Activated naive CD4-positive, alpha-beta T cell treated with anti-CD3 and anti-CD28 coated beads, Interleukin-2, amount 50 U/mL, for 16 hours (primary cell): Measurements from ENCODE around the gene ARHGEF26.
A peak's percentile ranks its signal among the peaks of the same experiment; 100 is the strongest.
"Not testable (repeated sequence)": the region's sequence is repeated elsewhere in the genome, so short reads cannot be mapped to it uniquely, and the experiment has no call there.

Experiments used
- DNase-seq: peaks from one replicate; pipeline ENCODE4 v3.0.0-alpha.2; 2020

Gene ARHGEF26, protein sequence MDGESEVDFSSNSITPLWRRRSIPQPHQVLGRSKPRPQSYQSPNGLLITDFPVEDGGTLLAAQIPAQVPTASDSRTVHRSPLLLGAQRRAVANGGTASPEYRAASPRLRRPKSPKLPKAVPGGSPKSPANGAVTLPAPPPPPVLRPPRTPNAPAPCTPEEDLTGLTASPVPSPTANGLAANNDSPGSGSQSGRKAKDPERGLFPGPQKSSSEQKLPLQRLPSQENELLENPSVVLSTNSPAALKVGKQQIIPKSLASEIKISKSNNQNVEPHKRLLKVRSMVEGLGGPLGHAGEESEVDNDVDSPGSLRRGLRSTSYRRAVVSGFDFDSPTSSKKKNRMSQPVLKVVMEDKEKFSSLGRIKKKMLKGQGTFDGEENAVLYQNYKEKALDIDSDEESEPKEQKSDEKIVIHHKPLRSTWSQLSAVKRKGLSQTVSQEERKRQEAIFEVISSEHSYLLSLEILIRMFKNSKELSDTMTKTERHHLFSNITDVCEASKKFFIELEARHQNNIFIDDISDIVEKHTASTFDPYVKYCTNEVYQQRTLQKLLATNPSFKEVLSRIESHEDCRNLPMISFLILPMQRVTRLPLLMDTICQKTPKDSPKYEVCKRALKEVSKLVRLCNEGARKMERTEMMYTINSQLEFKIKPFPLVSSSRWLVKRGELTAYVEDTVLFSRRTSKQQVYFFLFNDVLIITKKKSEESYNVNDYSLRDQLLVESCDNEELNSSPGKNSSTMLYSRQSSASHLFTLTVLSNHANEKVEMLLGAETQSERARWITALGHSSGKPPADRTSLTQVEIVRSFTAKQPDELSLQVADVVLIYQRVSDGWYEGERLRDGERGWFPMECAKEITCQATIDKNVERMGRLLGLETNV

DNA sequence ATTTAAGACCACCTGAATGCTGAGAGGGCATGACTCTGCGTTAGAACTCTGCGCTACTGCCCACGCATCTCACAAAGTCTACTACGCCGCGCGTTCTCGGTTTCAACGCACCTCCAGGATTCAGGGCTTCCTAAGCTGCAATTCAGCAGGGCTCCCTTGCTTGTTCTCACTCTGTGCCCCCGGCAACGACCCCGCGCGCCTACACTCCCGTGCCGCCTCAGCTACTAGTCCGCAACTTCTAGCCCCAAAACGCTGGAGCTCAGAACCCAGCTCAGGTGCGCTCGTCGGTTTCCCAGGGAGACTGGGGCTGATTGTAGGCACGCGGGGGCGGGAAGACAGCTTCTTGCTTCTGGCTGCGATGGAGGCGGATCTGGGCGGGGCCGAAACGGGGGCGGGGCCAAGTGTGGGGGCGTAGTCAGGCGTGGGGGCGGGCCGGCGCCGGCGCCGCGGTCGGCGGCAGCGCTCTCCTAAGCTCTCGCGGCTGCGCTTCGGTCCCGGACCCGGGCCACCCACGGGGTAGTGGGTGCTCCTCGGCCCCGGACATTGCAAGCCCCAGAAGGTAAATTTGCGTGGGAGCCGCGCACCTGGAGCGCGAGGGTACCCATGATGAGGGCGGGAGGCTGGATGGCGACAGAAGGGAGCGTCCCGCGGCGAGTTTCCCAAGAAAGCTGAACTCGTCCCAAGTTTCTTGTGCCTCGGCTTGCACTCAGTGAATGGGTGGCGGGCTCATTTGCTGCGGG is at the start of gene ARHGEF26:
TSS of gene ARHGEF26 (plus strand) at position 430 of the 740 bp plus-strand sequence. CDS start 603 bp downstream, outside the sequence.
- peak; percentile 65 for DNase-seq

DNA sequence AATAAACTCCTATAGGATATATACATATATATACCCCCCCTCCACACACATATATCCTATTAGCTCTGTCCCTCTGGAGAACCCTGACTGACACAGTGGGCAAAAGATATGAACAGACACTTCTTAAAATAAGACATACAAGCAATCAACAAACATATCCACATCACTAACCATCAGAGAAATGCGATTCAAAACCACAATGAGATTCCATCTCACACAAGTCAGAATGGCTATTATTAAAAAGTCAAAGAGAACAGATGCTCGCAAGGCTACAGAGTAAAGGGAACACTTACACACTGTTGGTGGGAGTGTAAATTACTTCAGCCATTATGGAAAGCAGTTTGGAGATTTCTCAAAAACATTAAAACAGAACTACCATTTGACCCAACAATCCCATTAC is 46.2 kb upstream of the ARHGEF26 start:
- DNase-seq, result no peak

DNA sequence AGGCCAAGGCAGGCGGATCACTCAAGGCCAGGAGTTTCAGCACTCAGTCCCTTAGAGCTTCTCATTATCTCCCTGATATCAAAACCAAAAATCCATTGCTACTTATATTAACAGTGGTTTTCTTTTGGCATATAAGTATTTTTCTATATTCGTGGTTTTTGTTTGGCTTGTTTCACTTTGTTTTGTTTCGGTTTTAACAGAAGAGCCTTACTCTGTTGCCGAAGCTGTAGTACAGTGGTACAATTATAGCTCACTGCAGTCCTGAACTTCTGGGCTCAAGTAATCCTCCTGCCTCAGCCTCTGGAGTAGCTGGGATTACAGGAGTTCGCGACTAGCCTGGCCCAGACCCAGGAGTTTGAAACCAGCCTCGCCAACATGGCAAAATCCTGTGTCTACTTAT is 42.5 kb upstream of the ARHGEF26 start:
- DNase-seq, result no peak

DNA sequence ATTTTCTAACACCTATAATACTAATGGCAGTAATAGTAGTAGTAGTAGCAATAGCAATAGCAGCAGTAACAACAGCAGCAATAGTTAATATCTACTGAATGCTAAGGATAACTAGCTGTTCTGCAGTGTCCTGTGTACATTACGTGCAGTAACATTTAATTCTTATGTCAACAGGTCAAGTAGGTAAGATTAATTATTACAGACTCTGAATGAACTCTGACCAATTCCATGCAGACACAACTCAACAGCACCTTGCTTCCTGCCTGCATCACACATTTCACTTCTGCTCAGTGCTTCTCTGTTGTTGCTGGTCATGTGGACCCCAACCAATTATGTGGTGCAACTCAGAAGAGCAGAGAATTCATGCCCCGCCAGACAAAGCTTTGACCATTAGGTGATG is 39.9 kb upstream of the ARHGEF26 start:
- DNase-seq, result no peak

DNA sequence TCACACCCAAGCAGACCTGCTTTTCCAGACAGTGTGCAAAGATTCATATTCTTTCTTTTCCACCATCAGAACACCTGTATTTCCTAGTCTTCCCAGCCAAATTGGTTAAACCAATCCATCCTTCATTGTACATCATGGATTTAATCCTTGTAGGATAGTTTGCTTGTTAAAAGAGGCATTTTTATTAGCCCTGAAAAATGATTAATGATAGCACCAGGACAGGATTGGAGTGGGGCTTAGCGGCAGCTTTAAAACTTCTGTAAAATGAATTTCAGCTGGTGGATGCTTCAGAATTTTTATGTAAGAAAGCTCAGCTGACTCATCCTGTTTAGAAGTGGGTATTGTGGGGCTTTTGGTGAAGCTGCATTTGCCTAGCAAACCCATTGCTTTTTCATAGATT is 36.1 kb upstream of the ARHGEF26 start:
- no peak for DNase-seq

DNA sequence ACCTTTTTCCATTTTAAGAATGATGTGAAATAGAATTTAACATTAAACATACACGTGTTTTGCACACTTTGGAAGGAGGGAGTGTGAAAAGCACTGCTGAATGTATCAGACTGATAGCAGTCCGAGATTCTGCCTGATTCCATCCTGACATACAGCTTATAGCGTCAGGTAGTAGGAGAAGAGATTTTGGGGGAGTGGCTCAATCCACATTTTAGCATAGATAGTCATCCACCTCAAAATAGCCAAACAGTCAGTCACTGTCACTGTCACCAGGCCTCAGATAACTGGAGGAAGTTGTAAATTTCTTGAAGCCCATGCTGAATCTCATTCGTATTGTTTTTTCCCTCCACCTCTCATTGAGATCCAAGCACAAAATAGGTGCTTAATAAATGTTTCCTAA is 35.4 kb upstream of the ARHGEF26 start:
- DNase-seq, result no peak

DNA sequence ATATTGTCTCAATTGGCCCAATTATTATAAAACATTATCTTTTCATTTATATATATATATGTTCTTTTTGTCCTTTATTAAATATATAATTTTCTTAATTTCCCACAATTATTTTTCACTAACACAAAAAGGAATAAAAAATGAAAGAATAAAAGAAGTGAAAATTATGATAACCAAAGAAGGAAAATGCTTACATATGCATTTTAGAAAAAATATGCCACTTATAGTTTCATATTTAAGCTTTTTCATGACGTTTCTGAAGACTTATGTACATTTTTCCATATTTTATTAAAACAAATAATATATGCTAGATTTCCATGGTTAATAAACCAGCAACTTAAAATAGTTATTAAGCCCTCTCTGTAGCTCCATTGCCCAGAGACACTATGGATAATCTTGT is 34.9 kb upstream of the ARHGEF26 start:
- DNase-seq, result no peak

DNA sequence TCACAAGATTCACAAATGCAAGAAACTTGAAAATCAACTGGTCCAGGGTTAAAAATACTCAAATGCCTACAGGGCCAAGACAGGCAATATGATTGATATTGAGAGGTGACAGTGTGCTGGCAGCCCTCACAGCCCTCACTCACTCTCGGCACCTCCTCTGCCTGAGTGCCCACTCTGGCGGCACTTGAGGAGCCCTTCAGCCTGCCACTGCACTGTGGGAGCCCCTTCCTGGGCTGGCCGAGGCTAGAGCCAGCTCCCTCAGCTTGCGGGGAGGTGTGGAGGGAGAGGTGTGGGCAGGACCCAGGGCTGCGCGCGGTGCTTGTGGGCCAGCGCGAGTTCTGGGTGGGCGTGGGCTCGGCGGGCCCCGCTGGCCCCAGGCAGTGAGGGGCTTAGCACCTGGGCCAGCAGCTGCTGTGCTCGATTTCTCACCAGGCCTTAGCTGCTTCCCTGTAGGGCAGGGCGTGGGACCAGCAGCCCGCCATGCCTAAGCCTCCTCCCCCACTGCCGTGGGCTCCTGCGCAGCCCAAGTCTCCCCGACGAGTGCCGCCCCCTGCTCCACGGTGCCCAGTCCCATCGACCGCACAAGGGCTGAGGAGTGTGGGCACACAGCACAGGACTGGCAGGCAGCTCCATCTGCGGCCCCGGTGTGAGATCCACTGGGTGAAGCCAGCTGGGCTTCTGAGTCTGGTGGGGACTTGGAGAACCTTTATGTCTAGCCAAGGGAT is 33.3 kb upstream of the ARHGEF26 start:
- not testable (repeated sequence) for DNase-seq

DNA sequence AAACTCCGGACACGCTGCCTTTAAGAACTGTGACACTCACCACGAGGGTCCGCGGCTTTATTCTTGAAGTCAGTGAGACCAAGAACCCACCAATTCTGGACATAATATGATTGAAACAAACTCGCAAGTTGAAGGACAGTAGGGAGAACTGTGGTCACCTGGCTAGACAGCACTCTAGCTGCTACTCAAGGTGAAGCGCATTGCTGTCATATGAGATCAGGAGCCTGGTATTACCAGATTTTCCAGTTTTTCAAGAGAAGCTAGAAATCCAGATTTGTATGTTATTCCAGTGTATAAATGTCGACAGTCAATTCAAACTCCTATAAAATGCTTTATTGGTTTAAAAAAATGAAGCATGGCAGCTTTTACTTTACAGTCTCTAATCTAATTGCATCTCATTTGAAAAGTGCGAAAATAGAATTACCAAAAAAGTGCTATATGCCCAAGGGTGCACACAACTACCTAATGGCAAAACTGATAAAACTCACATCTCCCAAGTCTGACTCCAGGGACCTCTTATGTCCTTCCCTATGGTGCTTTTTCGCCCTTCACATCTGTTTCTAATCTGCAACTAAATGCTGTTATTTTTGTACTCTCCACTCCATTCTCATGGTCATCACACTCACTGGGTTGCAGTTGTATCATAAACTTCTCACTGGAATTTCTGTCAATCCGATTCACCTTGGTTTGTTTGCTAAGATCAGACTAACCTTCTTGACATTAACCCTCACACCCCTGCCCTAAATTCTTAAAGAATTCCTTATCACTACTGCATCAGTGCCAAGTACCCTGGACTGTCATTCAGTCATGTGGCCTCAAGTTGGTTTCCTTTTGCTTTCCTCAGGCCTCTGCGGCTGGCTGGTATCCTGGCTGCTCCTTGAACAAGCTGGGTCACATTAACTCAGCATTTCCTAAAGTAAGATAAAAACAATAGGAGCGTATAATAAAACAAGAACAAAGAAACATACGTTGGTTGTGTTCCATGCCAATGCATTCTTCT is 31.5 kb upstream of the ARHGEF26 start:
- no peak for DNase-seq

DNA sequence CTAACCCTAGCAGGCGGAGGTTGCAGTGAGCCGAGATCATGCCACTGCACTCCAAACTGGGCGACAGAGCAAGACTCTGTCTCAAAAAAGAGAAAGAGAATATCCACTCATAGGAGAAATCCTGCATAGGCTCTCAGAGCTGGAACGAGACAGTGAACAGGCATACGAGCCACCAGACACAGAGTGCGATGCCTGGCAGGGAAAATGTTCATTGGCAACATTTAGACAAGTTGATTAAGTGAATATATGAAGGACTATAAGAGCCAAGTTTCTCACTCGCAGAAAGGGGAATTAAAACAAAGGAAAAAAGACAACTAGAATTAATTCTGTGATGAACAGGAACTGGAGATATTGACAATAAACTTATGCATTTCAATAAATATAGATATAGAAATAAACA is 27.1 kb upstream of the ARHGEF26 start:
- no peak for DNase-seq

DNA sequence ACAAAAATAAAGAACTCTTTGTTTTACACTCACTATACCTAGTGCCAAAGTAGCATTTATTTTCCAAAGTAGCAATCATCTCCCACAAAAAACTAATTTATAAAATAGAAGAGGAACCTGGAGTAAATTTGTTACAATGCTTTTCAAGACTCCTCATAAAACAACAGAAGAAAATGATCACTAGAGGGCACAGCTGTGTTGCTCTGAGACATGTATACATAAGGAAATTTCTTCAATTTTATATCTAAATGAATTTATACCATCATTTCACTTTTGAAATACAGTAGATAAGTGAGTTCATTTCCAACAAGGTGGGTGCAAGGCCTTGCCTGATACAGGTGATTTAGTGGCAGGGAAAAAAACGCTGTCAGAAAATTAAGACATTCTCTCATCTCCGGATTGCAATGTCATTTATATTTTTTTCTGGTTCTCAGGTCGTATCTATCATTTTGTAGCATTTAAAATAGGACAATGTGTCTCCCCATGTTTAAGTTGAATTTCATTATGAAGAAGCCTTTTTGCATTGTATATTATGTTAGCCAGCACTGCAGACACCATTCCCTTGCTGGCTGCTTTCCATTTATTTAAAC is 25.3 kb upstream of the ARHGEF26 start:
- no peak for DNase-seq

DNA sequence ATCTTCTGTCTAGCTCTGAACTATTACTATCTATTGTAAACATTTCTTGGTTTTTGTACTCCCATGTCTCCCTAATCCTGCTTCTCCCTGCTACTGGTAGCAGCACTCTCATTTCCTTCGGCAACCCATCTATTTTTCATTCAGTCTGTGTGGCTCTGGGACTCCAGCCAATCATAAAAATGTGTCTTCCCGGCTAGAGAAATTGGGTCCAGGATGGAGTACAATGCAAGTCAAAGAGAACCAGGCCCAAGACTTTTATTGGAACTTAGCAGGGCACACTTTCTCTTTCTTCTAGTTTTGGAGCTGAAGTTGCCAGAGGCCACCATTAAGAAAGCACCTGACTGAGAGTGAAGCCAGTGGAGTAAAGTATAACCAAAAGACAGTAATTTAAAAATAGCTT is 22.8 kb upstream of the ARHGEF26 start:
- DNase-seq, result no peak

DNA sequence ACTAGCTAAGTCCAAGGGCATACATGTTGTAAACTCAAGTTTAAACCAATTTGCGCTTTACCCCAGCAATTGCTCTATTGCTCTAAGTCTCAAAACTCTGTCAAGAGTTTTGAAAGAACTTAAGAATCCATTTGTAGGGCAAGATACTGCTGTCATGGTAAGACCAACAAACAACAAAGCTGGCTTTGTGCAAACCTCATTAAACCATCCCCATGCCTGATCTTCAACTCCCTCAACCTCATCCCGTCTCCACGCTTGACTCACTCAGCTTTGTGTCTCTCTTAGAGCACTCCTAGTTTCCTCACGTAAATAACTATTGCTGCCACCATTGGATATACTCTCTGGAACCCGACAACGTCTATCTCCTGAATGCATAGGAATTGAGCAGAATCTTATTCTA is 20.6 kb upstream of the ARHGEF26 start:
- DNase-seq, result no peak

DNA sequence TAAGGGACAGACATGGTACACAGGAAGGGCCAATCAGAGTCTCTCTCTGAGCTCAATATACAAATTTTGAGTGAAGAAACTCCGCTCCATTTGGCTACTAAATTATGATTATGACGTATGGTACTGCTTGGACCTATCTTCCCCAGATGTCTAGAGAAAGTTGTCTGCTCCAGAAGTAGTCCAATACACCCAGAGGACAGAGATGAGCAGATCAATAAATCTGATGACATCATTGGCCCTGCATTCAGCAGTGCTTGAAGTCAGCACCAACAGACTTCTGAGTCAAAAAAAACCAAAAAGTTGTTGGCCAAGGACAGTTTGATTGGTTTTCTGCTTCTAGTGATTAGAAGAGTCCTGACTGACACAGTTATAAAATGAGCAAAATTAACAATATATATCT is 19.9 kb upstream of the ARHGEF26 start:
- DNase-seq, result no peak

DNA sequence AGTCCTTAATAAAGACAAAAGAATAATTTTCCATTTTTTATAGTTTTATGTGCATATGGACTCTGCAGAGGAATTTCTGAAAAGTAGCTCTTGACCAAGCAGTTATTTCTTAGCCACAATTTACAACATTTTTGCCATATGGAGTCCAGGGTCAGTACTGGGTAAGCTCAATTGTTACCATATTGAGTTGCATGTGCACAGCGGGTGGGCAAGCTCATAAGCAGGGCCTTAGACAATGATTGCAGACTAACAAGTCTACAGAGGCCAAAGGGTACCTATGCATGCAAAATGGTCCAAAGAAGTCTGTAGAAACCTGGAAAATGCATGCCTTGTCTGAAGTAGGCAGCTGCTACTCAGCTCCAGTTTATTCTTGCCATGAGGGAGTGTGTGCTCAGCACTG is 19.0 kb upstream of the ARHGEF26 start:
- DNase-seq, result no peak

DNA sequence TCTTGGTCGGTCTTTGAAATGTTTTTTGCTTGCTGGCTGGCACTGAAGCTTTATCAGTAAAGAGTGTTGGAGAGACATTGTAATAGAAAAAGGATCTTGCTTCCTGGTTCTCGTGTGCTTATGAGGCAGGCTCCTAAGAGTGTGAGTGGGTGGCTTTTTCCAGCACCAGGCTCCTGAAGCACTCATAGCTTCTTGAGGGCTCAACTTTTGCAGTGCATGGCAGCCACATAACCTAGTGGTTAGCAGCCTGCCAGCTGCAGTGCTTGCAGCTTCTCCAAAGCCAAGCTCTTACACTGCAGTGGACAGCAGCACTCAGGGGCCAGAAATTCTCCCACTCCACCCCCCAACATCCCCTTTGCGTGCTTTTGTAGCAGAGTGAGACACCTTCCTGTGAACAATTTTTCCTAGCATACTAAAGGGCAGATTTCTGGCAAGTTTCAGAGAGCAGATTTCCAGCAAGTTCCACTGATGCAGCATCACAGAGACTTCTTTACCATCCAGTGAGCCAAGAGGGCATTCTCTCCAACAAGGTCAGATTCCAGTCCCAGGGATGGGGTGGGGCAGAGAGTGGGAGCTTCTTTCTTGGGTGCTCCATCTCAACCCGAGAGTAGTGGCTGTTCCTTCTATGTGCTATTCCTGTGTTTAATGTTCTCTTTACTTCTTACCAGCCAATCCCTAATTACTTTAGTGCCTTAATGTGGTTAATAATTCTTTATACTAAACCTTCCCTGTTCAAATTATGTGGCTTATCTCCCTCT is 15.8 kb upstream of the ARHGEF26 start:
- DNase-seq, result no peak

DNA sequence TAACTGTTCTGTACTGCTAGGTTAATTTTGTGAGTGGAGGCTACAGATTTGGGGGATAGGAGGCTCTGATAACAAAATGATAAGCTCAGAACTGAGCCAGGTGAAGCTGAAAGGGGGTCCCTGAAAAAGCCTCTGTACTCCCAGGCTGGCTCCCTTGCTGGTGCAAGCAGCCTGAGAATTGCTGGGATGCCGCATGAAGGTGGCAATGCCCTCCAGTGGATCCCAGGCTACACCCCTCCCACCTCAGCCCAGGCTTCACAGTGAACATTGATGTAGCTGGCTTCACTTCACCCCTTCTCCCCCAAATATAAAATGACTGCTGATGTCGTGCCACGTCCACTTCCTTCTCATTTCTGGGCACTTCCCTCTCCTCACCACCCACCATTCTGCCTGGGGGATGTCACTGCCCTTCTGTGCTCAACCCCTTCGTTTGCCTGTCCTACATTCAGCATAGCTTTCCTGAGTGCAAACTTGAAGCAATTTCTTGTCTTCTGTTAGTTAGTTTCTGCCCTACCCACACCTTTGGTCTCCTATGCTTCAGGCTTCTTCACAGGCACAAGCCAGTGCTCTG is 9.7 kb upstream of the ARHGEF26 start:
- DNase-seq, result no peak

DNA sequence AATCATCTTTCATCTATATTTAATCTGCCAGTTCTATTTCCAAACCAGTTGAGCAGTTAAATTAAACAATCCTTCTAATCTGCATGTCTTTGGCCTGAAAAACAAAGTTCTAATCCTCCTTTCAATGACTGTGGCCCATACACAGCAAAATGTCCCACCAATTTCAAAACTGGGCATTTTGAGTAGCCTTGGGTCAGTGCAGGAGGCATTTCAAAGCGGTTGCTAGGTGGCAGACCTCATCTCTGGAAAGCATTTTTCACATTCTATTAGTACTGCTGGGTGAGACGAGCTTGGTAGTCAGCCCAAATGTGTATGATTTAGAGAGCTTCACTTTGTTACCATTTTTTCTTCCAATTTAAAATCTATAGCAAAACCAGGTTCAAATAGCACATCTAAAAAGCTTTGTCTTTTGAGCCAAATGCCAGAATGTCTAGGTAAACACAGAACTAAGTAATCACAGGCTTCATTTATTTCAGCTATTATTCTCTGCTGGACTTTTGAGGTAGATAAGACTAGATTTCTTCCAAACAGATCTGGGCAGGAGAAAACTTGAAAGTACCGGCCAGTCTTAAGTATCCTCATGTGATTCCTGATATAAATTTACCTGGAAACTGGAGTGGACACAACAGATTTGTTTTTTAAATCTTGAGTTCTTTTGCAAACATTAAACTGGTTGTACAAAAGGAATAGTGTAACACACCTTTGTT is 8.9 kb upstream of the ARHGEF26 start:
- DNase-seq, result no peak

DNA sequence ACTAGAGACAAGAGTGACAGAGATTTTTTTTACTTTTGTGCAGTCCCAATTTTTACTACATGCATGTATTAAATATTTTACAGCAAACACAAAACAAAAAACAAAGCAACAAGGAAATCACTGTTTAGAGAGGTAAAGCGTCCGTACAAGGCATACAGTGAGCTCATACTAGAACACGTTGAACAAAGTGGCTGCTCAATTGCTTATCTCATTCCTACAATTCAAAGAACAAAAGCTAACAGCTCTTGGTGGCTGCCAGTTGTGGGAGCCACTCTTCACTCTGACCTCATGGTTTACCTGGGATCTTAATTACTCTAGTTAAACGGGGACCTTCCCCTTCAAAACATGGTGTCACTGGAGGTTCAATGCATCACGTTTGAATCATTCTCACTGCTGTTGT is 7.6 kb upstream of the ARHGEF26 start:
- no peak for DNase-seq
